ENCODE measurements around the gene RRAS.

Gene RRAS

GRCh38 chr19:49593233-49594113 is 46.5 kb downstream of the RRAS start:
- peak; percentile 96 to 97 for DNase-seq

- peak; percentile 19 to 31 for DNase-seq
Measured at GRCh38 chr19:49592486-49593232, 47.3 kb downstream of the RRAS start.

- peak; percentile 50 to 62 for DNase-seq
Measured at GRCh38 chr19:49591731-49592485, 48.0 kb downstream of the RRAS start.

- DNase-seq = peak; percentile 72 to 75
Measured at GRCh38 chr19:49590971-49591730, 48.8 kb downstream of the RRAS start, which contains the start of gene PRR12. Gene PRR12, plus strand, starts transcription at chr19:49591182. Its CDS starts 473 bp downstream, at chr19:49591655.

- peak; percentile 94 to 95 for DNase-seq
Measured at GRCh38 chr19:49590071-49590970, 49.6 kb downstream of the RRAS start.

- peak in 1 of 2 experiments; percentile 7 for DNase-seq
Measured at GRCh38 chr19:49589502-49589905, 50.4 kb downstream of the RRAS start.

GRCh38 chr19:49588365-49589122 is 51.4 kb downstream of the RRAS start:
- DNase-seq = peak; percentile 47 to 59

- no peak for DNase-seq
Measured at GRCh38 chr19:49587227-49587626, 52.7 kb downstream of the RRAS start.

All from activated CD4-positive, alpha-beta T cell treated with anti-CD3 and anti-CD28 coated beads, Interleukin-2, amount 50 U/mL, for 48 hours (primary cell).